Fibroblast of mammary gland (primary cell): ENCODE results near the gene SDHAF1.

ENCODE experiments used
- DNase-seq: peaks from one replicate; pipeline ENCODE4 v3.0.0-alpha.2; 2010; ENCODE audit warnings: low read depth
- H3K4me3 ChIP-seq: 2 replicates; pipeline ENCODE4 v1.5.1; 2011; ENCODE audit warnings: low read depth, mild to moderate bottlenecking, low read length, moderate library complexity; ENCODE audit not compliant: control insufficient read depth
- TF ChIP-seq, protein P1 (sequence below): conservative IDR thresholded peaks from 2 replicates; pipeline ENCODE4 v1.5.1; 2011; ENCODE audit warnings: low read depth, low read length, inconsistent platforms; ENCODE audit not compliant: control insufficient read depth, insufficient read depth

The SDHAF1 gene

DNA sequence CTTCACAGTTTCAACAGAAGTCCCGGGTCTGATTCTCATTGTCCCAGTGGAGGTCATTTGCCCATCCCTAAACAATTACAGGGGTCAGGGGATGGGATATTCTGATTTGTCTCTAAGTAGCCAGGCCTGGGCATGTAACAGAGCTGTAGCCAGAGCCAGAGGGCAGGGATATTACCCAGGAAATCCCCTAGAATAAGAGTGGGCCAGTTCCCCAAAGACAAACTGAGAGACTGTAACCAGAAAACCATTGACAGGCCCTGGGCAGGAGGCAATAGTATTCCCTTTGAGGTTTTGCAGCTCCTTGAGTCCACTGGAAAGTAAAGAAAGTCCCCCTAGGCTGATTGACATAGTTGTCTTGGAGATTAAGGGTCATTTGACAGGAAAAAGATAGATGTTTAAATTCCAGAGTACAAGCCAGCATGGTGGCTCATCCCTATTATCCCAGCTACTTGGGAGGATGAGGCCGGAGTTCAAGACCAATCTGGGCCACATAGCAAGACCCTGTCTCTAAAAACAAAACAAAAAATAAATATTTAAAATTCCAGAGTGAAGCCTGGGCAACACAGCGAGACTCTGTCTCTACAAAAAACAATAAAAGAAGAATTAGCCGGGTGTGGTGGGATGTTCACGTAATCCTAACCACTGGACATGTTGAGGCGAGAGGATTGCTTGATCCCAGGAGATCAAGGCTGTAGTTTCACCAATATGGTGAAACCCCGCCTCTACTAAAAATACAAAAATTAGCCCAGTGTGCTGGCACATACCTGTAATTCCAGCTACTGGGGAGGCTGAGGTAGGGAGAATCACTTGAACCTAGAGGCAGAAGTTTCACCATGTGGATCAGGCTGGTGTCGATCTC, 1.9 kb upstream of the SDHAF1 start:
- H3K4me3 ChIP-seq: no peak overlapping the region
- TF ChIP-seq, protein P1, sequence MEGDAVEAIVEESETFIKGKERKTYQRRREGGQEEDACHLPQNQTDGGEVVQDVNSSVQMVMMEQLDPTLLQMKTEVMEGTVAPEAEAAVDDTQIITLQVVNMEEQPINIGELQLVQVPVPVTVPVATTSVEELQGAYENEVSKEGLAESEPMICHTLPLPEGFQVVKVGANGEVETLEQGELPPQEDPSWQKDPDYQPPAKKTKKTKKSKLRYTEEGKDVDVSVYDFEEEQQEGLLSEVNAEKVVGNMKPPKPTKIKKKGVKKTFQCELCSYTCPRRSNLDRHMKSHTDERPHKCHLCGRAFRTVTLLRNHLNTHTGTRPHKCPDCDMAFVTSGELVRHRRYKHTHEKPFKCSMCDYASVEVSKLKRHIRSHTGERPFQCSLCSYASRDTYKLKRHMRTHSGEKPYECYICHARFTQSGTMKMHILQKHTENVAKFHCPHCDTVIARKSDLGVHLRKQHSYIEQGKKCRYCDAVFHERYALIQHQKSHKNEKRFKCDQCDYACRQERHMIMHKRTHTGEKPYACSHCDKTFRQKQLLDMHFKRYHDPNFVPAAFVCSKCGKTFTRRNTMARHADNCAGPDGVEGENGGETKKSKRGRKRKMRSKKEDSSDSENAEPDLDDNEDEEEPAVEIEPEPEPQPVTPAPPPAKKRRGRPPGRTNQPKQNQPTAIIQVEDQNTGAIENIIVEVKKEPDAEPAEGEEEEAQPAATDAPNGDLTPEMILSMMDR: no peak
- DNase-seq: no peak

DNA sequence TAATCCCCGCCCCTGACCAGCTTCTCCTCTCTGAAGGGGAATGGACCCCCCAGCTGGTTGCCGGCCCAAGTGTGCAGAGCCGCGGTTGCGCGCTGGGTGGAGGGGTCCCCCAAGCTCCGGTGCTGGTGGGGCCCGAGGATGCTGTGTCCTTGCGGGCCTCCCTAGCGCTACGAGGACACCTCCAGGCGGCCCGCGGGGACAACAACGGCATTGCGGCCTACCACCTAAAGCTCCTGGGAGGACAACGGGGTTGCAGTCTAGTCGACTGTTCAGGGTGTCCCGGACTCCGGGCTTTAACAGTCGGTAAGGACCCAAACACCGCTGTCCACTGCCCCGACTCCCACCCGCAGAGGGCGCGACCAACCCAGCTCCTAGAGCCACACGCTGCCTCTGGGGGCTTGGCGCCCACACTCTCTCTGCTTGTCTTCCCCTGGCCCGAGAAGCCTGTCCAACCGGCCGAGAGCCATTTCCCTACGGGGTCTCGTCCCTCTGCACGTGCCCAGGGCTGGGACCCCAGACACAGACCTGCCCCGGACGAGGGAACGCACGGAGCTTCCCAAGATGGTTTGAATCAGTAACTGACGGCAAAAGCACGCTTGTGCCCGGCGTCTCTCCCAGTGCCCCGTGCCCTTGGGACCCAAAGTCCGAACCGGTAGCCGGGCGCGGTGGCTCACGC, 927 bp upstream of the SDHAF1 start:
- no peak for DNase-seq
- H3K4me3 ChIP-seq: peak overlapping the region; percentile 69
- TF ChIP-seq, protein P1: no peak

DNA sequence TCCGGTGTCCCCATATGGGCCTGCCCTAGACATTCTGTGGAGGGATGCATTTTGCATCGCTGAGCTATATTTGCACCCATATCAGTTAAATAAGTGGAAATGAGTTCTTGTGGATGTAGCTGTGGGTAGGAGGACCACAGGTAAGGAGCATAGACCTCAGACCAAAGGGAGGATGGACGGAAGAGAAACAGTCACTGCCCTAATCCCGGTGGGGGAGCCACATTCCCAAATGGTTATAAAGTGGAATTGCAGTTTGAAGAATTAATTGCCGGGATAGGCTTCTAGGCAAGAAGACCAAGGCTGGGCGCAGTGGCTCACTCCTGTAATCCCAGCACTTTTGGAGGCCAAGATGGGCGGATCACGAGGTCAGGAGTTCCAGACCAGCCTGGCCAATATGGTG, 1.8 kb downstream of the SDHAF1 start:
- TF ChIP-seq, protein P1: no peak
- no peak overlapping the region for H3K4me3 ChIP-seq
- DNase-seq: no peak

DNA sequence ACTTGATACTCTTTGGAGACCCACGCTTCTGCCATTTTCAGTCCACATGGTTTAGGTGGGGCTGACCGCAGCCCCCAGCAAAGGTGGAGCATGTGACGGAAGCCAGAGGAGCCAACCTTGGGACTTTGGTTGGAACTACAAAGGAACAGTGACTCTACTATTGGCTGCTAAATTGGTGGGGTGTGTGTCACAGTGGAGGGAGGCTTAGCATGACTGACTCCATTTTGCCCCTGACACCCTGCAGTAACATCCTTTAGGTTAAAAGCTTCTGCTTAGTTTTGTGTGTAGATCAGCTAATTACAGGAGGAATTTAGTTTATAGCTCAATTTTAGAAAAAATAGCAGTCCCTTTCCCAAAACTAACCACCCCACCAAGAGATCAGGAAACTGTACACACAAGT, 6.6 kb downstream of the SDHAF1 start:
- TF ChIP-seq, protein P1: no peak
- no peak overlapping the region for H3K4me3 ChIP-seq
- no peak for DNase-seq

DNA sequence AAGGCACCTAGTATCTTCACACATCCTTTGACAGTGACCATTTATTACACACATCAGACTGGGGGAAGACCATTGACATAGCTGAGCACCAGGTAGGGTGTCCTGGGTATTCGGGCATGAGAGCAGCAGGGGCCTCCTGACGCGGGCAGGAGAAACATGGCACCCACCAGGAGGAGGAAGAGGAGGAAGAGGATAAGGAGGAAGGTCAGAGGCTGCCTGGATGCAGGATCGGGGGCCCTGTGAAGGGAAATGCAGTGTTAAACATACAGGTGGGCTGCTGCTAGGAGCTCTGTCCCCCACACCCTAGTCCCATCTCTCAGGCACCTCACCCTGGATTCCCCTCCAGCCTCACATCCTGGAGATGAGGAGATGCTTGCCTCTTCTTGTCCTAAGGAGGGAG, 8.3 kb downstream of the SDHAF1 start:
- H3K4me3 ChIP-seq: no peak overlapping the region
- TF ChIP-seq, protein P1: no peak
- no peak for DNase-seq

DNA sequence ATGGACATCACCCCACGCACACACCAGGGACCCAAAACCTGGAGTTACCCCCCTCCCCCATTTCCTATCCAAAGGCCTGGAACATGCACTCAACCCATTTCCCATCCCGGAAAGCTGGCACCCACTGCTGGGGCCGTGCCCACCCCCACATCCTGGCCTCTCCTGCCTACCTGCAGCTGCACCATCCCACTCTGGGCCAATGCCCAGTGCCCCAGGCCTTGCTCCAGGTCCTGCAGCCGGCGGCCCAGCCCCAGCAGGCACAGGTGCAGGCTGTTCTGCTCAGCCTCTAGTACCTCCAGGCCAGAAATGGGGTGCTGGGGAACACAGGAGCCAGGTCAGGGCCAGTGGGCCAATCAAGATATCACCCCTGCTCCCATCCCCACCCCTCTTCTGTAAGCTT, 12.0 kb downstream of the SDHAF1 start:
- TF ChIP-seq, protein P1: no peak
- H3K4me3 ChIP-seq: no peak overlapping the region
- DNase-seq: no peak
